VCaP (cell line): ENCODE data around the gene DPF3.

Experiments
- H3K27ac ChIP-seq: fragments of 450-650 bp; 2 replicates; pipeline ENCODE4 v1.5.1; 2017
- CTCF ChIP-seq: fragments of 450-650 bp; conservative IDR thresholded peaks from 2 replicates; pipeline ENCODE4 v1.5.1; 2017; ENCODE audit warnings: mild to moderate bottlenecking, moderate library complexity

Gene DPF3

GRCh38 chr14:72745546-72745945, 148.4 kb downstream of the DPF3 start:
- TF ChIP-seq CTCF, result no peak
- no peak overlapping the region for H3K27ac ChIP-seq

- no peak overlapping the region for H3K27ac ChIP-seq
- no peak for TF ChIP-seq CTCF
These were observed 149.3 kb downstream of the DPF3 start for GRCh38 chr14:72744416-72745120.

GRCh38 chr14:72743626-72744025, 150.3 kb downstream of the DPF3 start:
- H3K27ac ChIP-seq, result no peak overlapping the region
- no peak for TF ChIP-seq CTCF

GRCh38 chr14:72742838-72743195, 151.1 kb downstream of the DPF3 start:
- no peak overlapping the region for H3K27ac ChIP-seq
- TF ChIP-seq CTCF, result no peak

- H3K27ac ChIP-seq, result no peak overlapping the region
- no peak for TF ChIP-seq CTCF
These were observed 151.6 kb downstream of the DPF3 start for GRCh38 chr14:72742118-72742837.

GRCh38 chr14:72741826-72742117, 152.1 kb downstream of the DPF3 start:
- no peak for TF ChIP-seq CTCF
- H3K27ac ChIP-seq, result no peak overlapping the region

- no peak overlapping the region for H3K27ac ChIP-seq
- no peak for TF ChIP-seq CTCF
These were observed 152.7 kb downstream of the DPF3 start for GRCh38 chr14:72740966-72741825.
